Adipocyte (in vitro differentiated cells): ENCODE measurements around the gene ANKS4B.
"Not testable (repeated sequence)": the region's sequence is repeated elsewhere in the genome, so short reads cannot be mapped to it uniquely, and the experiment has no call there.

ENCODE experiments used
- DNase-seq: peaks from one replicate; pipeline ENCODE4 v3.0.0-alpha.2; 2015; ENCODE audit warnings: low read depth
- H3K27me3 ChIP-seq: replicated peaks from 2 replicates; pipeline ENCODE4 v1.7.0; 2013; ENCODE audit warnings: mild to moderate bottlenecking, low read length, moderate library complexity; ENCODE audit not compliant: control insufficient read depth, insufficient read depth
- H3K36me3 ChIP-seq: 2 replicates; pipeline ENCODE4 v1.7.0; 2013; ENCODE audit warnings: low read length, mild to moderate bottlenecking, moderate library complexity; ENCODE audit not compliant: control insufficient read depth, insufficient read depth, severe bottlenecking
- H3K4me1 ChIP-seq: 2 replicates; pipeline ENCODE4 v1.7.0; 2013; ENCODE audit warnings: mild to moderate bottlenecking, low read length, moderate library complexity; ENCODE audit not compliant: control insufficient read depth, insufficient read depth
- H3K4me3 ChIP-seq: 2 replicates; pipeline ENCODE4 v1.7.0; 2013; ENCODE audit warnings: mild to moderate bottlenecking, low read length, moderate library complexity
- H3K9ac ChIP-seq: 2 replicates; pipeline ENCODE4 v1.7.0; 2013; ENCODE audit warnings: mild to moderate bottlenecking, low read length, moderate library complexity
- H3K9me3 ChIP-seq: 2 replicates; pipeline ENCODE4 v1.7.0; 2013; ENCODE audit warnings: mild to moderate bottlenecking, low read length, moderate library complexity; ENCODE audit not compliant: control insufficient read depth

The ANKS4B gene

GRCh38 chr16:21242756-21243155 lies 9.3 kb downstream of the ANKS4B start:
- Histone ChIP-seq H3K9ac (no peak overlapping the region), H3K9me3 (no peaks in the 10 kb centered on the region), H3K36me3 (no peaks in the 10 kb centered on the region), H3K27me3 (no peaks in the 10 kb centered on the region), H3K4me3 (no peak overlapping the region), H3K4me1 (no peaks in the 10 kb centered on the region)
- DNase-seq = no peak

- no peak for DNase-seq
Observed at GRCh38 chr16:21244518-21245215, 11.2 kb downstream of the ANKS4B start.

GRCh38 chr16:21248179-21248578 lies 14.7 kb downstream of the ANKS4B start:
- not testable (repeated sequence) for DNase-seq, H3K4me3 ChIP-seq

More at GRCh38 chr16:21244518-21245215, 11.2 kb downstream of the ANKS4B start:
- no peaks in the 10 kb centered on the region for H3K4me1 ChIP-seq
- H3K4me3 ChIP-seq = no peak overlapping the region
- H3K27me3 ChIP-seq = peaks cover 1% of the 10 kb centered on the region
- no peak overlapping the region for H3K9ac ChIP-seq
- H3K36me3 ChIP-seq = no peaks in the 10 kb centered on the region
- no peaks in the 10 kb centered on the region for H3K9me3 ChIP-seq

DNA sequence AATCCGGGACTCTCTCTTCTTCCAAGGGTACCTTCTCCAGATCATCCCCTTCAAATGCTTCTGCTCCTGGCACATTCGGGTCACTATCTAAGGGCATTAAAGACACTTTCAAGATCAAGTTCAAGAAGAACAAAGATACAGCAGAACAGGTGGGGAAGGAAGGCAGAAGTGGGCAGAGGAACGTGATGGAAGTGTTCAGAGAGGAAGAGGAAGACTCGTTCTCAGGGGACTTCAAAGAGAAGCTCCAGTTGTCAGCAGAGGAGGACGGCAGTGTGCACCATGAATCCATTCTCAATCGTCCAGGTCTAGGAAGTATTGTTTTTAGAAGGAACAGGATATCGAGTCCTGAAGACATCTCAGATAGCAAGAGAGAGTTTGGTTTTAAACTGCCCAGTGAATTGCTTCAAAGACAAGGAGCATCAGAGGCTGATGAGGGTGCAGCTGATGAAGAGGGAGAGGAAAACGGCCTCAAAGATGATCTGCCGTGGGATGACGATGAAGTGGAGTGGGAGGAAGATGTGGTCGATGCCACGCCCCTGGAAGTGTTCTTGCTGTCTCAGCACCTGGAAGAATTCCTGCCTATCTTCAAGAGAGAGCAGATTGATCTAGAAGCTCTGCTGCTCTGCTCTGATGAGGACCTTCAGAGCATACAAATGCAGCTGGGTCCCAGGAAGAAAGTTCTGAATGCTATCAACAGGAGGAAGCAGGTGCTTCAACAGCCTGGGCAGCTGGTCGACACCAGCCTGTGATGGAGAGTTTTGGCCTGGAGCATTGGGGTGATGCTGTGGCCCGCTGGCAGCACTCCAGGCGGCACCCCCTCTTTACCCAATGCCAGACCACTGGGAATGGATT lies 16.8 kb downstream of the ANKS4B start:
- no peak overlapping the region for H3K9ac ChIP-seq
- H3K4me1 ChIP-seq = no peaks in the 10 kb centered on the region
- H3K9me3 ChIP-seq = no peaks in the 10 kb centered on the region
- H3K36me3 ChIP-seq = no peaks in the 10 kb centered on the region
- no peak overlapping the region for H3K4me3 ChIP-seq
- H3K27me3 ChIP-seq = peaks cover 19% of the 10 kb centered on the region
- no peak for DNase-seq

More at GRCh38 chr16:21248179-21248578, 14.7 kb downstream of the ANKS4B start:
- not testable (repeated sequence) for H3K9ac ChIP-seq, H3K4me1 ChIP-seq, H3K36me3 ChIP-seq, H3K9me3 ChIP-seq
- H3K27me3 ChIP-seq = peaks cover 17% of the 10 kb centered on the region

GRCh38 chr16:21253470-21253869 lies 20.0 kb downstream of the ANKS4B start:
- H3K4me3 ChIP-seq = no peak overlapping the region
- H3K9ac ChIP-seq = no peak overlapping the region
- H3K36me3 ChIP-seq = no peaks in the 10 kb centered on the region
- H3K4me1 ChIP-seq = no peaks in the 10 kb centered on the region
- H3K9me3 ChIP-seq = no peaks in the 10 kb centered on the region
- peaks cover 19% of the 10 kb centered on the region for H3K27me3 ChIP-seq
- no peak for DNase-seq

- Histone ChIP-seq H3K9me3 (no peaks in the 10 kb centered on the region), H3K4me1 (peaks cover 11% of the 10 kb centered on the region), H3K9ac (no peak overlapping the region), H3K27me3 (peaks cover 3% of the 10 kb centered on the region), H3K4me3 (no peak overlapping the region), H3K36me3 (no peaks in the 10 kb centered on the region)
- no peak for DNase-seq
Observed at GRCh38 chr16:21256636-21257035, 23.1 kb downstream of the ANKS4B start.

GRCh38 chr16:21257284-21257683 lies 23.8 kb downstream of the ANKS4B start:
- H3K36me3 ChIP-seq = no peaks in the 10 kb centered on the region
- peaks cover 3% of the 10 kb centered on the region for H3K27me3 ChIP-seq
- no peaks in the 10 kb centered on the region for H3K9me3 ChIP-seq
- no peak overlapping the region for H3K9ac ChIP-seq
- H3K4me3 ChIP-seq = no peak overlapping the region
- no peak for DNase-seq
- H3K4me1 ChIP-seq = peaks cover 11% of the 10 kb centered on the region

- H3K9ac ChIP-seq = no peak overlapping the region
- no peaks in the 10 kb centered on the region for H3K27me3 ChIP-seq
- no peaks in the 10 kb centered on the region for H3K9me3 ChIP-seq
- no peaks in the 10 kb centered on the region for H3K36me3 ChIP-seq
- no peak overlapping the region for H3K4me3 ChIP-seq
- peak; percentile 47 for DNase-seq
- H3K4me1 ChIP-seq = peaks cover 22% of the 10 kb centered on the region
Observed at GRCh38 chr16:21260870-21261791, 27.6 kb downstream of the ANKS4B start.

DNA sequence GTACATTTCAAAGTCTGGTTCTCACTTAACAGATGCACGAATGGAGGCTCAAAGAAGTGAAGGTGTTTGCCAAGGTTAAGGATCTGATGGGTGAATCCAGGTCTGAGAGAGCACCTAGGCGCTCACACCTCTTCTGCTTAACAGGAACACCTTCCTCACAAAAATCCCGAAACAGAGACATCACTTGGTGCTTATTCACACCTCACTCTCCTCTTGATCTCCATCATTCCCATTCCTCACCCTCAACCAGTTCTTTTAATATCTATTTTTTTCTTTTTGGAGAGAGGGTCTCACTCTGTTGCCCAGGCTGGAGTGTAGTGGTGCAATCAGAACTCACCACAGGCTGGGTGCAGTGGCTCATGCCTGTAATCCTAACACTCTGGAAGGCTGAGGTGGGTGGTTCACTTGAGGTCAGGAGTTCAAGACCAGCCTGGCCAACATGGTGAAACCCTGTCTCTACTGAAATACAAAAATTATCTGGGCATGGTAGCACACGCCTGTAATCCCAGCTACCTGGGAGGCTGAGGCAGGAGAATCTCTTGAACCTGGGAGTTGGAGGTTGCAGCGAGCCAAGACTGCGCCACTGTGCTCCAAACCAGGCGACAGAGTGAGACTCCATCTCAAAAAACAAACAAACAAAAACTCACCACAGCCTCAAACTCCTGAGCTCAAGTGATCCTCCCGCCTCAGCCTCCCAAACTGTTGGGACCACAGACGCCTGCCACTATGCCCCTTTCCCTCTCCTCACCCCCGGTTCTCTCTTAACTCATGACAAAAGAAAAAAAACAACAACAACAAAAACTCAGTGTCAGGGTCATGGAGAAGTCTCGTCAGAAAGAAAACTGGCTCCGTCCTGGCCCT lies 29.5 kb downstream of the ANKS4B start:
- DNase-seq = no peak
- Histone ChIP-seq H3K27me3 (no peaks in the 10 kb centered on the region), H3K4me1 (peaks cover 22% of the 10 kb centered on the region), H3K9ac (no peak overlapping the region), H3K36me3 (no peaks in the 10 kb centered on the region), H3K4me3 (no peak overlapping the region), H3K9me3 (no peaks in the 10 kb centered on the region)
